ENCODE data around the gene CASZ1. TPM values are rescaled to one million over a fixed set of nuclear protein-coding genes. Genes with fewer than 3 reads are reported as not detected.

The CASZ1 gene
- total and polyA plus RNA-seq, 2 donors: 1.8 to 3.9 TPM

GRCh38 chr1:10727751-10728232 is 68.7 kb downstream of the CASZ1 start:
- WGBS: 96% methylated on average over 16 of the region's 16 CpGs
- H3K4me1 ChIP-seq (ENCODE audit: control insufficient read depth in 2 of 2, insufficient read depth in 2 of 2, low read length in 2 of 2): no peaks in the 10 kb centered on the region
- DNase-seq (ENCODE audit: low read depth in 6 of 9, low spot score in 9 of 9): no peak
- H3K4me3 ChIP-seq (ENCODE audit: low read length in 2 of 2): no peak overlapping the region
- H3K27me3 ChIP-seq (ENCODE audit: control insufficient read depth in 2 of 2, insufficient read depth in 1 of 2, low read length in 1 of 2): peaks cover 0 to 4% of the 10 kb centered on the region in 2 donors
- H3K9me3 ChIP-seq (ENCODE audit: control insufficient read depth in 2 of 2, insufficient read depth in 1 of 2, low read length in 1 of 2): no peaks in the 10 kb centered on the region
- no peak overlapping the region for H3K27ac ChIP-seq (ENCODE audit: low read depth in 1 of 2, low read length in 1 of 2)
- no peaks in the 10 kb centered on the region for H3K36me3 ChIP-seq (ENCODE audit: control insufficient read depth in 2 of 2, insufficient read depth in 2 of 2, low read length in 1 of 2)

GRCh38 chr1:10726355-10726754 is 70.1 kb downstream of the CASZ1 start:
- no peak for DNase-seq (ENCODE audit: low read depth in 6 of 9, low spot score in 9 of 9)
- Histone ChIP-seq H3K27me3 (ENCODE audit: control insufficient read depth in 2 of 2, insufficient read depth in 1 of 2, low read length in 1 of 2) (peaks cover 0 to 6% of the 10 kb centered on the region in 2 donors), H3K36me3 (ENCODE audit: control insufficient read depth in 2 of 2, insufficient read depth in 2 of 2, low read length in 1 of 2) (no peaks in the 10 kb centered on the region), H3K9me3 (ENCODE audit: control insufficient read depth in 2 of 2, insufficient read depth in 1 of 2, low read length in 1 of 2) (no peaks in the 10 kb centered on the region), H3K27ac (ENCODE audit: low read depth in 1 of 2, low read length in 1 of 2) (no peak overlapping the region), H3K4me1 (ENCODE audit: control insufficient read depth in 2 of 2, insufficient read depth in 2 of 2, low read length in 2 of 2) (no peaks in the 10 kb centered on the region), H3K4me3 (ENCODE audit: low read length in 2 of 2) (no peak overlapping the region)
- 95% methylated on average over 17 of the region's 17 CpGs for WGBS

- no peak overlapping the region for H3K4me3 ChIP-seq (ENCODE audit: low read length in 2 of 2)
- no peaks in the 10 kb centered on the region for H3K36me3 ChIP-seq (ENCODE audit: control insufficient read depth in 2 of 2, insufficient read depth in 2 of 2, low read length in 1 of 2)
- no peak overlapping the region for H3K27ac ChIP-seq (ENCODE audit: low read depth in 1 of 2, low read length in 1 of 2)
- H3K9me3 ChIP-seq (ENCODE audit: control insufficient read depth in 2 of 2, insufficient read depth in 1 of 2, low read length in 1 of 2): no peaks in the 10 kb centered on the region
- peaks cover 0 to 6% of the 10 kb centered on the region in 2 donors for H3K27me3 ChIP-seq (ENCODE audit: control insufficient read depth in 2 of 2, insufficient read depth in 1 of 2, low read length in 1 of 2)
- WGBS: 89% methylated on average over 21 of the region's 21 CpGs
- DNase-seq (ENCODE audit: low read depth in 6 of 9, low spot score in 9 of 9): no peak
- no peaks in the 10 kb centered on the region for H3K4me1 ChIP-seq (ENCODE audit: control insufficient read depth in 2 of 2, insufficient read depth in 2 of 2, low read length in 2 of 2)
Measured at GRCh38 chr1:10724948-10725847, 71.2 kb downstream of the CASZ1 start.

GRCh38 chr1:10724511-10724910 is 71.9 kb downstream of the CASZ1 start:
- Histone ChIP-seq H3K9me3 (ENCODE audit: control insufficient read depth in 2 of 2, insufficient read depth in 1 of 2, low read length in 1 of 2) (no peaks in the 10 kb centered on the region), H3K27me3 (ENCODE audit: control insufficient read depth in 2 of 2, insufficient read depth in 1 of 2, low read length in 1 of 2) (peaks cover 0 to 6% of the 10 kb centered on the region in 2 donors), H3K4me1 (ENCODE audit: control insufficient read depth in 2 of 2, insufficient read depth in 2 of 2, low read length in 2 of 2) (no peaks in the 10 kb centered on the region), H3K36me3 (ENCODE audit: control insufficient read depth in 2 of 2, insufficient read depth in 2 of 2, low read length in 1 of 2) (no peaks in the 10 kb centered on the region), H3K4me3 (ENCODE audit: low read length in 2 of 2) (no peak overlapping the region), H3K27ac (ENCODE audit: low read depth in 1 of 2, low read length in 1 of 2) (no peak overlapping the region)
- 91% methylated on average over 4 of the region's 4 CpGs for WGBS
- DNase-seq (ENCODE audit: low read depth in 6 of 9, low spot score in 9 of 9): no peak

GRCh38 chr1:10724052-10724494 is 72.4 kb downstream of the CASZ1 start:
- H3K4me3 ChIP-seq (ENCODE audit: low read length in 2 of 2): no peak overlapping the region
- 68% methylated on average over 12 of the region's 12 CpGs for WGBS
- no peak for DNase-seq (ENCODE audit: low read depth in 6 of 9, low spot score in 9 of 9)
- peaks cover 0 to 6% of the 10 kb centered on the region in 2 donors for H3K27me3 ChIP-seq (ENCODE audit: control insufficient read depth in 2 of 2, insufficient read depth in 1 of 2, low read length in 1 of 2)
- H3K4me1 ChIP-seq (ENCODE audit: control insufficient read depth in 2 of 2, insufficient read depth in 2 of 2, low read length in 2 of 2): no peaks in the 10 kb centered on the region
- H3K36me3 ChIP-seq (ENCODE audit: control insufficient read depth in 2 of 2, insufficient read depth in 2 of 2, low read length in 1 of 2): no peaks in the 10 kb centered on the region
- H3K9me3 ChIP-seq (ENCODE audit: control insufficient read depth in 2 of 2, insufficient read depth in 1 of 2, low read length in 1 of 2): no peaks in the 10 kb centered on the region
- no peak overlapping the region for H3K27ac ChIP-seq (ENCODE audit: low read depth in 1 of 2, low read length in 1 of 2)

GRCh38 chr1:10723317-10723716 is 73.1 kb downstream of the CASZ1 start:
- H3K27me3 ChIP-seq (ENCODE audit: control insufficient read depth in 2 of 2, insufficient read depth in 1 of 2, low read length in 1 of 2): peaks cover 0 to 8% of the 10 kb centered on the region in 2 donors
- H3K4me1 ChIP-seq (ENCODE audit: control insufficient read depth in 2 of 2, insufficient read depth in 2 of 2, low read length in 2 of 2): no peaks in the 10 kb centered on the region
- no peak for DNase-seq (ENCODE audit: low read depth in 6 of 9, low spot score in 9 of 9)
- no peaks in the 10 kb centered on the region for H3K9me3 ChIP-seq (ENCODE audit: control insufficient read depth in 2 of 2, insufficient read depth in 1 of 2, low read length in 1 of 2)
- H3K27ac ChIP-seq (ENCODE audit: low read depth in 1 of 2, low read length in 1 of 2): no peak overlapping the region
- no peaks in the 10 kb centered on the region for H3K36me3 ChIP-seq (ENCODE audit: control insufficient read depth in 2 of 2, insufficient read depth in 2 of 2, low read length in 1 of 2)
- WGBS: 97% methylated on average over 4 of the region's 4 CpGs
- no peak overlapping the region for H3K4me3 ChIP-seq (ENCODE audit: low read length in 2 of 2)

GRCh38 chr1:10722803-10723202 is 73.6 kb downstream of the CASZ1 start:
- no peak for DNase-seq (ENCODE audit: low read depth in 6 of 9, low spot score in 9 of 9)
- no peaks in the 10 kb centered on the region for H3K36me3 ChIP-seq (ENCODE audit: control insufficient read depth in 2 of 2, insufficient read depth in 2 of 2, low read length in 1 of 2)
- WGBS: 95% methylated on average over 16 of the region's 16 CpGs
- no peak overlapping the region for H3K27ac ChIP-seq (ENCODE audit: low read depth in 1 of 2, low read length in 1 of 2)
- H3K4me3 ChIP-seq (ENCODE audit: low read length in 2 of 2): no peak overlapping the region
- no peaks in the 10 kb centered on the region for H3K4me1 ChIP-seq (ENCODE audit: control insufficient read depth in 2 of 2, insufficient read depth in 2 of 2, low read length in 2 of 2)
- peaks cover 0 to 11% of the 10 kb centered on the region in 2 donors for H3K27me3 ChIP-seq (ENCODE audit: control insufficient read depth in 2 of 2, insufficient read depth in 1 of 2, low read length in 1 of 2)
- H3K9me3 ChIP-seq (ENCODE audit: control insufficient read depth in 2 of 2, insufficient read depth in 1 of 2, low read length in 1 of 2): no peaks in the 10 kb centered on the region

- no peak for DNase-seq (ENCODE audit: low read depth in 6 of 9, low spot score in 9 of 9)
- H3K27ac ChIP-seq (ENCODE audit: low read depth in 1 of 2, low read length in 1 of 2): no peak overlapping the region
- no peaks in the 10 kb centered on the region for H3K9me3 ChIP-seq (ENCODE audit: control insufficient read depth in 2 of 2, insufficient read depth in 1 of 2, low read length in 1 of 2)
- WGBS: 81% methylated on average over 26 of the region's 26 CpGs
- no peaks in the 10 kb centered on the region for H3K4me1 ChIP-seq (ENCODE audit: control insufficient read depth in 2 of 2, insufficient read depth in 2 of 2, low read length in 2 of 2)
- no peaks in the 10 kb centered on the region for H3K36me3 ChIP-seq (ENCODE audit: control insufficient read depth in 2 of 2, insufficient read depth in 2 of 2, low read length in 1 of 2)
- H3K27me3 ChIP-seq (ENCODE audit: control insufficient read depth in 2 of 2, insufficient read depth in 1 of 2, low read length in 1 of 2): peaks cover 0 to 17% of the 10 kb centered on the region in 2 donors
- no peak overlapping the region for H3K4me3 ChIP-seq (ENCODE audit: low read length in 2 of 2)
Measured at GRCh38 chr1:10721381-10722321, 74.8 kb downstream of the CASZ1 start.
